Omental fat pad (tissue), 4 donors: ENCODE measurements around the gene PCYT2. TPM values are rescaled to one million over a fixed set of nuclear protein-coding genes. Genes with fewer than 3 reads are reported as not detected.

ENCODE experiments used
- ATAC-seq: fragments of 150-250 bp; one replicate; pipeline ENCODE4 v1.9.1; 2016; ENCODE audit warnings: mild to moderate bottlenecking, moderate library complexity; ENCODE audit not compliant: low FRiP score
- DNase-seq: peaks from one replicate; pipeline ENCODE4 v3.0.0-alpha.2; 2019; ENCODE audit warnings: low spot score
- CTCF ChIP-seq, 3 donors: fragments of 450-650 bp; IDR thresholded peaks; one replicate each; pipeline ENCODE4 v1.5.1; 2016 to 2017; ENCODE audit warnings: antibody characterized with exemption in 3 of 3, mild to moderate bottlenecking in 3 of 3, moderate library complexity in 2 of 3
- total RNA-seq, 4 donors: library from RNA; depleted of rRNA; stranded (reverse); fragments of >200 nt; gene quantifications; one replicate each; pipeline ENCODE4 v1.1.0, GENCODE V29; 2016

Gene PCYT2
- total RNA-seq, 4 donors from 2014 or later, result 36.5 to 64.7 (median 45.5) TPM

- DNase-seq (no peak), ATAC-seq (no peak)
- TF ChIP-seq CTCF (IDR thresholded peaks at IDR 0.05), result peak in 2 of 3 donors; percentile 4 to 81
Observed at GRCh38 chr17:81859906-81860755, 51.1 kb downstream of the PCYT2 start, which contains the start of gene P4HB. Gene P4HB, minus strand, starts transcription at chr17:81860535. Its CDS starts 64 bp downstream, at chr17:81860471.

- TF ChIP-seq CTCF (IDR thresholded peaks at IDR 0.05), result no peak
- DNase-seq (no peak), ATAC-seq (no peak)
Observed at GRCh38 chr17:81858967-81859905, 52.0 kb downstream of the PCYT2 start.

- DNase-seq, result no peak
- ATAC-seq, result no peak
- no peak for TF ChIP-seq CTCF (IDR thresholded peaks at IDR 0.05)
Observed at GRCh38 chr17:81858170-81858966, 52.8 kb downstream of the PCYT2 start.

- ATAC-seq, result no peak
- DNase-seq, result no peak
- TF ChIP-seq CTCF (IDR thresholded peaks at IDR 0.05), result no peak
Observed at GRCh38 chr17:81854974-81855774, 56.0 kb downstream of the PCYT2 start.

GRCh38 chr17:81852237-81852636, 59.0 kb downstream of the PCYT2 start:
- DNase-seq, result no peak
- ATAC-seq, result no peak
- TF ChIP-seq CTCF (IDR thresholded peaks at IDR 0.05), result no peak

GRCh38 chr17:81851423-81851822, 59.8 kb downstream of the PCYT2 start:
- no peak for ATAC-seq
- no peak for TF ChIP-seq CTCF (IDR thresholded peaks at IDR 0.05)
- no peak for DNase-seq
